Mononuclear cell (primary cell): Measurements from ENCODE around the gene PLPPR5. TPM values are rescaled to one million over a fixed set of nuclear protein-coding genes. Genes with fewer than 3 reads are reported as not detected.

ENCODE experiments used
- H3K27me3 ChIP-seq: 2 replicates; pipeline ENCODE4 v1.6.0; 2011; ENCODE audit warnings: low read length, control low read depth; ENCODE audit not compliant: insufficient read depth
- H3K4me1 ChIP-seq: 2 replicates; pipeline ENCODE4 v1.5.1; 2011; ENCODE audit warnings: mild to moderate bottlenecking, low read length, control low read depth; ENCODE audit not compliant: insufficient read depth
- H3K4me3 ChIP-seq: 2 replicates; pipeline ENCODE4 v1.5.1; 2011; ENCODE audit warnings: mild to moderate bottlenecking, low read length, moderate library complexity
- H3K9me3 ChIP-seq: 2 replicates; pipeline ENCODE4 v1.5.1; 2011; ENCODE audit warnings: low read depth, mild to moderate bottlenecking, control low read depth, low read length
- total RNA-seq: library from RNA; depleted of rRNA; stranded (reverse); fragments of >200 nt; gene quantifications from one replicate; pipeline ENCODE4 v1.2.3, GENCODE V29; 2012

The PLPPR5 gene
- total RNA-seq, 1 donor = under 0.01 TPM

GRCh38 chr1:98940722-98941079 is 64.0 kb downstream of the PLPPR5 start:
- Histone ChIP-seq H3K4me3 (no peak overlapping the region), H3K27me3 (no peaks in the 10 kb centered on the region), H3K4me1 (no peaks in the 10 kb centered on the region), H3K9me3 (no peaks in the 10 kb centered on the region)

- Histone ChIP-seq H3K9me3 (no peaks in the 10 kb centered on the region), H3K4me3 (no peak overlapping the region), H3K27me3 (no peaks in the 10 kb centered on the region), H3K4me1 (no peaks in the 10 kb centered on the region)
Measured at GRCh38 chr1:98940069-98940721, 64.5 kb downstream of the PLPPR5 start.

- Histone ChIP-seq H3K4me1 (no peaks in the 10 kb centered on the region), H3K9me3 (no peaks in the 10 kb centered on the region), H3K4me3 (no peak overlapping the region), H3K27me3 (no peaks in the 10 kb centered on the region)
Measured at GRCh38 chr1:98939471-98939870, 65.2 kb downstream of the PLPPR5 start.

GRCh38 chr1:98937347-98937746 is 67.3 kb downstream of the PLPPR5 start:
- Histone ChIP-seq H3K9me3 (no peaks in the 10 kb centered on the region), H3K4me3 (no peak overlapping the region), H3K27me3 (no peaks in the 10 kb centered on the region), H3K4me1 (no peaks in the 10 kb centered on the region)

- H3K9me3 ChIP-seq = no peaks in the 10 kb centered on the region
- no peak overlapping the region for H3K4me3 ChIP-seq
- no peaks in the 10 kb centered on the region for H3K4me1 ChIP-seq
- no peaks in the 10 kb centered on the region for H3K27me3 ChIP-seq
Measured at GRCh38 chr1:98932184-98932583, 72.5 kb downstream of the PLPPR5 start.

- Histone ChIP-seq H3K27me3 (no peaks in the 10 kb centered on the region), H3K4me3 (no peak overlapping the region), H3K9me3 (no peaks in the 10 kb centered on the region), H3K4me1 (no peaks in the 10 kb centered on the region)
Measured at GRCh38 chr1:98931128-98931835, 73.4 kb downstream of the PLPPR5 start.

GRCh38 chr1:98929437-98929836 is 75.2 kb downstream of the PLPPR5 start:
- Histone ChIP-seq H3K4me1 (no peaks in the 10 kb centered on the region), H3K4me3 (no peak overlapping the region), H3K9me3 (no peaks in the 10 kb centered on the region), H3K27me3 (no peaks in the 10 kb centered on the region)

GRCh38 chr1:98926597-98926996 is 78.1 kb downstream of the PLPPR5 start:
- no peaks in the 10 kb centered on the region for H3K4me1 ChIP-seq
- no peaks in the 10 kb centered on the region for H3K9me3 ChIP-seq
- no peaks in the 10 kb centered on the region for H3K27me3 ChIP-seq
- H3K4me3 ChIP-seq = no peak overlapping the region

GRCh38 chr1:98924977-98925376 is 79.7 kb downstream of the PLPPR5 start:
- Histone ChIP-seq H3K4me1 (no peaks in the 10 kb centered on the region), H3K4me3 (no peak overlapping the region), H3K27me3 (no peaks in the 10 kb centered on the region), H3K9me3 (no peaks in the 10 kb centered on the region)

- H3K9me3 ChIP-seq = no peaks in the 10 kb centered on the region
- H3K4me1 ChIP-seq = no peaks in the 10 kb centered on the region
- no peak overlapping the region for H3K4me3 ChIP-seq
- H3K27me3 ChIP-seq = no peaks in the 10 kb centered on the region
Measured at GRCh38 chr1:98923667-98924066, 81.0 kb downstream of the PLPPR5 start.

GRCh38 chr1:98921817-98922216 is 82.8 kb downstream of the PLPPR5 start:
- H3K4me1 ChIP-seq = no peaks in the 10 kb centered on the region
- no peaks in the 10 kb centered on the region for H3K9me3 ChIP-seq
- H3K27me3 ChIP-seq = no peaks in the 10 kb centered on the region
- H3K4me3 ChIP-seq = no peak overlapping the region

- no peak overlapping the region for H3K4me3 ChIP-seq
- H3K27me3 ChIP-seq = no peaks in the 10 kb centered on the region
- H3K9me3 ChIP-seq = no peaks in the 10 kb centered on the region
- no peaks in the 10 kb centered on the region for H3K4me1 ChIP-seq
Measured at GRCh38 chr1:98920441-98921110, 84.1 kb downstream of the PLPPR5 start.

- Histone ChIP-seq H3K27me3 (no peaks in the 10 kb centered on the region), H3K4me3 (no peak overlapping the region), H3K9me3 (no peaks in the 10 kb centered on the region), H3K4me1 (no peaks in the 10 kb centered on the region)
Measured at GRCh38 chr1:98919652-98920051, 85.0 kb downstream of the PLPPR5 start.

- Histone ChIP-seq H3K9me3 (no peaks in the 10 kb centered on the region), H3K4me3 (no peak overlapping the region), H3K27me3 (no peaks in the 10 kb centered on the region), H3K4me1 (no peaks in the 10 kb centered on the region)
Measured at GRCh38 chr1:98919211-98919610, 85.5 kb downstream of the PLPPR5 start.

- Histone ChIP-seq H3K9me3 (no peaks in the 10 kb centered on the region), H3K27me3 (no peaks in the 10 kb centered on the region), H3K4me3 (no peak overlapping the region), H3K4me1 (no peaks in the 10 kb centered on the region)
Measured at GRCh38 chr1:98914547-98914946, 90.1 kb downstream of the PLPPR5 start.
